Endothelial cell of umbilical vein (primary cell): ENCODE results near the gene LPA. TPM values are rescaled to one million over a fixed set of nuclear protein-coding genes. Genes with fewer than 3 reads are reported as not detected.

Experiments
- BruUV-seq: library from RNA; stranded (reverse); fragments of 400-500 nt; replicated peaks from 2 replicates; lab custom pipeline; 2021; lab: Mats Ljungman, UMichigan
- CTCF ChIA-PET: fragments of 300-600, 350-600 bp; sonication (Branson Sonifier 250); formaldehyde crosslinking; loops from one replicate; lab custom pipeline; 2021; ENCODE audit warnings: antibody characterized with exemption, inconsistent platforms; lab: Charles Lee
- POLR2A ChIA-PET: fragments of 300-600, 350-600 bp; sonication (Branson Sonifier 250); formaldehyde crosslinking; loops from one replicate; lab custom pipeline; 2021; ENCODE audit warnings: antibody characterized with exemption, inconsistent platforms; lab: Charles Lee
- DNase-seq: peaks from one replicate; pipeline ENCODE4 v3.0.0-alpha.2; 2011; ENCODE audit warnings: low read depth, low spot score
- FAIRE-seq: peaks from 2 replicates; lab custom pipeline; 2011; peaks lifted over from hg19 to GRCh38; lab: Jason Lieb, UNC
- H2AFZ ChIP-seq: 2 replicates; pipeline ENCODE4 v1.6.0; 2012; ENCODE audit warnings: low read depth, low read length, control low read depth, inconsistent platforms
- H3K27ac ChIP-seq: 2 replicates; pipeline ENCODE4 v1.5.1; 2011; ENCODE audit warnings: low read depth, mild to moderate bottlenecking, control low read depth, low read length, moderate library complexity; ENCODE audit not compliant: insufficient read depth
- H3K27me3 ChIP-seq, 2 experiments: 2 replicates each; pipeline versions ENCODE4 v1.6.0 to v1.6.1; 2011; ENCODE audit warnings: low read length in 2 of 2, mixed read lengths in 1 of 2; ENCODE audit not compliant: control insufficient read depth in 2 of 2, insufficient read depth in 2 of 2
- H3K36me3 ChIP-seq, 2 experiments: 2 replicates in 1 of 2; 3 replicates in 1 of 2; pipeline ENCODE4 v1.5.1; 2011; ENCODE audit warnings: low read length in 2 of 2, mild to moderate bottlenecking in 1 of 2, moderate library complexity in 1 of 2; ENCODE audit not compliant: control insufficient read depth in 2 of 2, insufficient read depth in 2 of 2; ENCODE audit errors: extremely low read depth in 1 of 2
- H3K4me1 ChIP-seq: 3 replicates; pipeline ENCODE4 v1.5.1; 2011; ENCODE audit warnings: mild to moderate bottlenecking, low read length; ENCODE audit not compliant: control insufficient read depth, insufficient read depth; ENCODE audit errors: extremely low read depth
- H3K4me2 ChIP-seq: 2 replicates; pipeline ENCODE4 v1.6.1; 2011; ENCODE audit warnings: low read length, control low read depth, mixed read lengths; ENCODE audit not compliant: insufficient read depth
- H3K4me3 ChIP-seq, 3 experiments: fragments of 200-600 bp in 1 of 3; sonication (generic), shearing (Covaris generic) in 1 of 3; replicated peaks in 1 of 3; 2 replicates each; pipeline ENCODE4 v1.5.1; 2011 to 2016; ENCODE audit warnings: control low read depth in 3 of 3, low read length in 3 of 3, mild to moderate bottlenecking in 2 of 3, inconsistent platforms in 1 of 3, low read depth in 1 of 3, moderate library complexity in 1 of 3; ENCODE audit not compliant: insufficient read depth in 1 of 3
- H3K79me2 ChIP-seq: 2 replicates; pipeline ENCODE4 v1.6.0; 2012; ENCODE audit warnings: low read length, inconsistent platforms; ENCODE audit not compliant: control insufficient read depth, insufficient read depth
- H3K9ac ChIP-seq: replicated peaks from 2 replicates; pipeline ENCODE3; 2011; ENCODE audit warnings: low read length, control low read depth; ENCODE audit not compliant: insufficient read depth; ENCODE audit errors: extremely low read depth
- H3K9me1 ChIP-seq: replicated peaks from 3 replicates; pipeline ENCODE4 v1.6.0; 2011; ENCODE audit warnings: mild to moderate bottlenecking, low read length; ENCODE audit not compliant: control insufficient read depth, insufficient read depth; ENCODE audit errors: extremely low read depth
- H3K9me3 ChIP-seq: replicated peaks from 2 replicates; pipeline ENCODE4 v1.5.1; 2012; ENCODE audit warnings: low read length, inconsistent platforms; ENCODE audit not compliant: control insufficient read depth, insufficient read depth
- H4K20me1 ChIP-seq: replicated peaks from 2 replicates; pipeline ENCODE3; 2011; ENCODE audit warnings: mild to moderate bottlenecking, low read length; ENCODE audit not compliant: control insufficient read depth, insufficient read depth; ENCODE audit errors: extremely low read depth
- CTCF ChIP-seq, 2 donors: IDR thresholded peaks; 1 replicate in 1 of 2; 2 replicates in 1 of 2; pipeline ENCODE4 v1.5.1; 2011; ENCODE audit warnings: low read length in 2 of 2, mild to moderate bottlenecking in 2 of 2, moderate library complexity in 2 of 2, control low read depth in 1 of 2, inconsistent platforms in 1 of 2, low read depth in 1 of 2; ENCODE audit not compliant: insufficient read depth in 1 of 2; ENCODE audit errors: extremely low read depth in 1 of 2
- EZH2 ChIP-seq: IDR thresholded peaks from 2 replicates; pipeline ENCODE4 v1.6.1; 2012; ENCODE audit warnings: borderline replicate concordance, low read depth, mild to moderate bottlenecking, moderate library complexity, low read length, inconsistent platforms; ENCODE audit not compliant: severe bottlenecking
- FOS ChIP-seq: IDR thresholded peaks from 2 replicates; pipeline ENCODE4 v1.6.1; 2011; ENCODE audit warnings: mild to moderate bottlenecking, low read length, moderate library complexity, borderline replicate concordance; ENCODE audit not compliant: insufficient read depth
- GATA2 ChIP-seq: IDR thresholded peaks from 2 replicates; pipeline ENCODE4 v1.7.0; 2011; ENCODE audit warnings: low read depth, mild to moderate bottlenecking, moderate library complexity, mixed read lengths, low read length; ENCODE audit not compliant: insufficient read length, insufficient read depth
- JUN ChIP-seq: IDR thresholded peaks from 2 replicates; pipeline ENCODE4 v1.6.1; 2011; ENCODE audit warnings: borderline replicate concordance, low read depth; ENCODE audit not compliant: insufficient read length, insufficient read depth
- MAX ChIP-seq: IDR thresholded peaks from 2 replicates; pipeline ENCODE4 v1.6.1; 2011; ENCODE audit not compliant: insufficient read depth, insufficient read length
- MYC ChIP-seq: IDR thresholded peaks from one replicate; pipeline ENCODE4 v1.6.1; 2011; ENCODE audit warnings: mild to moderate bottlenecking, low read depth, low read length
- POLR2A ChIP-seq: IDR thresholded peaks from 2 replicates; pipeline ENCODE4 v1.6.1; 2012; ENCODE audit warnings: low read depth, mild to moderate bottlenecking, control low read depth, low read length
- POLR2AphosphoS5 ChIP-seq: IDR thresholded peaks from 2 replicates; pipeline ENCODE4 v1.6.1; 2012; ENCODE audit warnings: low read depth, mild to moderate bottlenecking, control low read depth, low read length, moderate library complexity; ENCODE audit not compliant: insufficient read depth
- dilution Hi-C: fragments of 300-500 bp; cut with MboI; formaldehyde crosslinking; loops from one replicate; pipeline ENCODE4 v1.15.0; 2019; ENCODE audit warnings: low sequenced_read_pairs; ENCODE audit not compliant: extremely low pct_ligation_motif_present
- intact Hi-C: fragments of 100-400 bp; cut with micrococcal nuclease; formaldehyde crosslinking; loops from one replicate; pipeline ENCODE4 v1.10.0; 2022
- polyA plus RNA-seq, 4 experiments: library from polyadenylated mRNA; depleted of rRNA in 3 of 4; stranded (reverse) in 3 of 4; unstranded in 1 of 4; fragments of >200 nt; gene quantifications; 2 replicates each; pipeline versions ENCODE4 v1.2.1 to v1.2.3, GENCODE V29; 2011 to 2012; ENCODE audit warnings: missing spikeins in 1 of 4
- total RNA-seq: library from RNA; stranded (reverse); gene quantifications from 2 replicates; pipeline ENCODE4 v1.2.3, GENCODE V29; 2021

LPA gene
- total and polyA plus RNA-seq, 2 donors (not counting 3 experiments of a cell fraction or from before 2014, with no cell fraction given) = not detected

DNA sequence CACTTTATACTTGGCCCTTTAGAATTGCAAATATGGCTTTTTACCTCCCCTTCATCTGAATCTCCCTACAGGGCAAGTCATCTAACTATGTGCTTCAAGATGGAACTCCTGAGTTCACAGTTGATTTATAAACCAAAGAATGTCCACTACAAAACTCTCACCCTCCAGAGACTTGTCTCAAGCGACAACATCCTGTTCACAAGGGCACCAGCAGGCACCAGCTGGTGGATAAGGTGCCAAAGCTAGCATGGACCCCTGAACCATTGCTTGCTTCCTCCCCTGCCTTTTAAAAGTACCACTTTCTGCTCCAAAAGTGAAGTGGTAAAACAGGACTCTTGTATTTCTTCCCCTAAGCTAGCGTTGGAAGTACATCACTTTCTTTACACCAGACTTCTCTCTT is 154.5 kb downstream of the LPA start:
- Histone ChIP-seq H2AFZ (no peak overlapping the region), H3K27ac (no peak overlapping the region), H3K9ac (no peak overlapping the region), H3K4me2 (no peak overlapping the region), H3K4me1 (no peaks in the 10 kb centered on the region), H3K9me1 (no peaks in the 10 kb centered on the region), H3K9me3 (no peaks in the 10 kb centered on the region), H3K36me3 (no peaks in the 10 kb centered on the region), H4K20me1 (no peaks in the 10 kb centered on the region), H3K4me3 (no peak overlapping the region), H3K79me2 (no peaks in the 10 kb centered on the region), H3K27me3 (no peaks in the 10 kb centered on the region)
- ChIA-PET POLR2A (no interaction called here), CTCF (no interaction called here)
- BruUV-seq = no TSS peak
- TF ChIP-seq MAX = no peak
- no peak for TF ChIP-seq GATA2
- no peak for TF ChIP-seq MYC
- no peak for TF ChIP-seq JUN
- TF ChIP-seq POLR2A = no peak
- TF ChIP-seq CTCF (IDR thresholded peaks at IDR 0.05; ENCODE audit: extremely low read depth in 1 of 2, insufficient read depth in 1 of 2, low read depth in 1 of 2, low read length in 2 of 2) = no peak
- TF ChIP-seq FOS = no peak
- TF ChIP-seq POLR2AphosphoS5 = no peak
- no peak for TF ChIP-seq EZH2
- intact Hi-C loops = no loop called here
- no peak for FAIRE-seq
- dilution Hi-C loops = no loop called here
- no peak for DNase-seq
